ENCODE data around the gene CLEC4G.

DNA sequence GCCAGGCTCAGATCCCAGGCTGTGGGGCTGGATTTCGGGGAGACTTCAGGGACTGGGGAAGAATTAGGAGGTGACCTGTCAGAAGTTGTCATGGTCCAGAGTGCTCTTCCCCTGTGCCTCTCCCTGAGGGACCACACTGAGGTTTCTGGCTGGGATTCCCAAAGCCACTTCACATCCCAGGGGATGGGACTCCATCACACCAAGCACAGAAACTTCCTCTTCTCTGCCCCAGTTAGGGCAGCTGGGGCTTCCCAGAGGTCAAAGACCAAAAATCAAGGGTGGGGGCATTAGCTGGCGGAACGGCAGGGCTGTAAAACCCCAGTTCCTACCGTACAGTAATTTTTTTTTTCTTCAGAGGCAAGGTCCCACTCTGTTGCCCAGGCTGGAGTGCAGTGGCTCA lies 37.4 kb downstream of the CLEC4G start:
- TF ChIP-seq, protein P1, sequence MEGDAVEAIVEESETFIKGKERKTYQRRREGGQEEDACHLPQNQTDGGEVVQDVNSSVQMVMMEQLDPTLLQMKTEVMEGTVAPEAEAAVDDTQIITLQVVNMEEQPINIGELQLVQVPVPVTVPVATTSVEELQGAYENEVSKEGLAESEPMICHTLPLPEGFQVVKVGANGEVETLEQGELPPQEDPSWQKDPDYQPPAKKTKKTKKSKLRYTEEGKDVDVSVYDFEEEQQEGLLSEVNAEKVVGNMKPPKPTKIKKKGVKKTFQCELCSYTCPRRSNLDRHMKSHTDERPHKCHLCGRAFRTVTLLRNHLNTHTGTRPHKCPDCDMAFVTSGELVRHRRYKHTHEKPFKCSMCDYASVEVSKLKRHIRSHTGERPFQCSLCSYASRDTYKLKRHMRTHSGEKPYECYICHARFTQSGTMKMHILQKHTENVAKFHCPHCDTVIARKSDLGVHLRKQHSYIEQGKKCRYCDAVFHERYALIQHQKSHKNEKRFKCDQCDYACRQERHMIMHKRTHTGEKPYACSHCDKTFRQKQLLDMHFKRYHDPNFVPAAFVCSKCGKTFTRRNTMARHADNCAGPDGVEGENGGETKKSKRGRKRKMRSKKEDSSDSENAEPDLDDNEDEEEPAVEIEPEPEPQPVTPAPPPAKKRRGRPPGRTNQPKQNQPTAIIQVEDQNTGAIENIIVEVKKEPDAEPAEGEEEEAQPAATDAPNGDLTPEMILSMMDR (IDR thresholded peaks at IDR 0.05; ENCODE audit: borderline replicate concordance, extremely low read depth, low read length, poor library complexity, severe bottlenecking): no peak
- TF ChIP-seq EZH2 (IDR thresholded peaks at IDR 0.05; ENCODE audit: borderline replicate concordance, low read depth, low read length, severe bottlenecking): no peak
